Uterus (tissue), 2 donors: ENCODE data around the gene SRPK3.

ENCODE experiments used
- POLR2A ChIP-seq, 2 donors: fragments of 450-650 bp; IDR thresholded peaks; one replicate each; pipeline ENCODE4 v1.6.1; 2016; ENCODE audit warnings: antibody characterized with exemption in 2 of 2, mild to moderate bottlenecking in 1 of 2, moderate library complexity in 1 of 2
- TF ChIP-seq, protein P1 (sequence below), 4 experiments: fragments of 200-600 bp in 2 of 4; fragments of 450-650 bp in 2 of 4; sonication (generic) in 2 of 4; IDR thresholded peaks; one replicate each; pipeline ENCODE4 v1.5.1; 2016 to 2019; ENCODE audit warnings: antibody characterized with exemption in 4 of 4, mild to moderate bottlenecking in 2 of 4, moderate library complexity in 1 of 4

DNA sequence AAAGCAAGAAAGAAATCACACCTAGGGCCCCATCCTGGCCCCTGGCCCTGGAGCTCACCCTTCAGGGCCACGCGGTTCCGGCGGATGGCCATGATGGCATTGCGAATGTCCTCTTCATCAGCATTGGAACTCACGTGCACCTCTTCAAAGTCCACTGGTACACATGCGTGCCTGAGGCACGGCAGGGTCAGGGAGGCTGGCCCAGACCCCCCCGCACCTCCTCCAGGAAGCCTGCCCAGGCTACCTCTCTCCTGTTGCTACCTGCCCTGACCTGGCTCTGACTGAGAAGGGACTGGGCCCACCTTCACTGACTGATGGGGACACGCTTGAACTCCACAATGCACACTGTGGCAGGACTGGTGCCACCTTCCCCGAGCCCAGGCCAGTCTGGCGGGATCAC lies 8.8 kb downstream of the SRPK3 start:
- TF ChIP-seq, protein P1, sequence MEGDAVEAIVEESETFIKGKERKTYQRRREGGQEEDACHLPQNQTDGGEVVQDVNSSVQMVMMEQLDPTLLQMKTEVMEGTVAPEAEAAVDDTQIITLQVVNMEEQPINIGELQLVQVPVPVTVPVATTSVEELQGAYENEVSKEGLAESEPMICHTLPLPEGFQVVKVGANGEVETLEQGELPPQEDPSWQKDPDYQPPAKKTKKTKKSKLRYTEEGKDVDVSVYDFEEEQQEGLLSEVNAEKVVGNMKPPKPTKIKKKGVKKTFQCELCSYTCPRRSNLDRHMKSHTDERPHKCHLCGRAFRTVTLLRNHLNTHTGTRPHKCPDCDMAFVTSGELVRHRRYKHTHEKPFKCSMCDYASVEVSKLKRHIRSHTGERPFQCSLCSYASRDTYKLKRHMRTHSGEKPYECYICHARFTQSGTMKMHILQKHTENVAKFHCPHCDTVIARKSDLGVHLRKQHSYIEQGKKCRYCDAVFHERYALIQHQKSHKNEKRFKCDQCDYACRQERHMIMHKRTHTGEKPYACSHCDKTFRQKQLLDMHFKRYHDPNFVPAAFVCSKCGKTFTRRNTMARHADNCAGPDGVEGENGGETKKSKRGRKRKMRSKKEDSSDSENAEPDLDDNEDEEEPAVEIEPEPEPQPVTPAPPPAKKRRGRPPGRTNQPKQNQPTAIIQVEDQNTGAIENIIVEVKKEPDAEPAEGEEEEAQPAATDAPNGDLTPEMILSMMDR (IDR thresholded peaks at IDR 0.05) = no peak
- TF ChIP-seq POLR2A (IDR thresholded peaks at IDR 0.05) = no peak
